Measurements from ENCODE around the gene MAN1B1.

The MAN1B1 gene

GRCh38 chr9:137073992-137074399, 12.8 kb upstream of the MAN1B1 start:
- no peak for TF ChIP-seq REST (IDR thresholded peaks at IDR 0.05; ENCODE audit: low read depth)
- no peak for TF ChIP-seq YY1 (IDR thresholded peaks at IDR 0.05; ENCODE audit: low read depth)
- TF ChIP-seq FOXM1 (IDR thresholded peaks at IDR 0.05; ENCODE audit: borderline replicate concordance, low read depth) = no peak
- no peak for TF ChIP-seq CREB1 (IDR thresholded peaks at IDR 0.05; ENCODE audit: low read depth)
- TF ChIP-seq CEBPB (IDR thresholded peaks at IDR 0.05) = no peak
- no peak for TF ChIP-seq ZBTB7A (IDR thresholded peaks at IDR 0.05; ENCODE audit: low read depth)
- TF ChIP-seq TAF1 (IDR thresholded peaks at IDR 0.05; ENCODE audit: low read depth) = no peak

GRCh38 chr9:137074657-137075274, 12.0 kb upstream of the MAN1B1 start:
- TF ChIP-seq CEBPB (IDR thresholded peaks at IDR 0.05) (no peak), EP300 (IDR thresholded peaks at IDR 0.05; ENCODE audit: borderline replicate concordance) (no peak), FOXM1 (IDR thresholded peaks at IDR 0.05; ENCODE audit: borderline replicate concordance, low read depth) (no peak), MAX (IDR thresholded peaks at IDR 0.05) (no peak), USF1 (IDR thresholded peaks at IDR 0.05) (no peak), ZBTB7A (IDR thresholded peaks at IDR 0.05; ENCODE audit: low read depth) (no peak), REST (IDR thresholded peaks at IDR 0.05; ENCODE audit: low read depth) (no peak), YY1 (IDR thresholded peaks at IDR 0.05; ENCODE audit: low read depth) (no peak), CREB1 (IDR thresholded peaks at IDR 0.05; ENCODE audit: low read depth) (no peak), TEAD4 (IDR thresholded peaks at IDR 0.05) (no peak), TCF12 (IDR thresholded peaks at IDR 0.05; ENCODE audit: low read depth) (no peak), NFIC (IDR thresholded peaks at IDR 0.05) (no peak), RAD21 (IDR thresholded peaks at IDR 0.05; ENCODE audit: low read depth) (no peak), TAF1 (IDR thresholded peaks at IDR 0.05; ENCODE audit: low read depth) (no peak)

- TF ChIP-seq FOXM1 (IDR thresholded peaks at IDR 0.05; ENCODE audit: borderline replicate concordance, low read depth) (no peak), CEBPB (IDR thresholded peaks at IDR 0.05) (peak; percentile 72)
Observed at GRCh38 chr9:137075275-137075775, 11.5 kb upstream of the MAN1B1 start.

- TF ChIP-seq REST (IDR thresholded peaks at IDR 0.05; ENCODE audit: low read depth) = no peak
- no peak for TF ChIP-seq FOXM1 (IDR thresholded peaks at IDR 0.05; ENCODE audit: borderline replicate concordance, low read depth)
- no peak for TF ChIP-seq CREB1 (IDR thresholded peaks at IDR 0.05; ENCODE audit: low read depth)
- TF ChIP-seq NFIC (IDR thresholded peaks at IDR 0.05) = no peak
- no peak for TF ChIP-seq TEAD4 (IDR thresholded peaks at IDR 0.05)
- no peak for TF ChIP-seq TCF12 (IDR thresholded peaks at IDR 0.05; ENCODE audit: low read depth)
- TF ChIP-seq YY1 (IDR thresholded peaks at IDR 0.05; ENCODE audit: low read depth) = no peak
- TF ChIP-seq EP300 (IDR thresholded peaks at IDR 0.05; ENCODE audit: borderline replicate concordance) = no peak
- TF ChIP-seq TAF1 (IDR thresholded peaks at IDR 0.05; ENCODE audit: low read depth) = no peak
- no peak for TF ChIP-seq EGR1 (IDR thresholded peaks at IDR 0.05)
- no peak for TF ChIP-seq RAD21 (IDR thresholded peaks at IDR 0.05; ENCODE audit: low read depth)
Observed at GRCh38 chr9:137076636-137077009, 10.2 kb upstream of the MAN1B1 start.

- TF ChIP-seq REST (IDR thresholded peaks at IDR 0.05; ENCODE audit: low read depth) = no peak
- TF ChIP-seq NFIC (IDR thresholded peaks at IDR 0.05) = no peak
- peak; percentile 85 for TF ChIP-seq USF1 (IDR thresholded peaks at IDR 0.05)
- peak; percentile 70; the same call in 1 of the 2 replicates for TF ChIP-seq MAX (IDR thresholded peaks at IDR 0.05)
- no peak for TF ChIP-seq FOXM1 (IDR thresholded peaks at IDR 0.05; ENCODE audit: borderline replicate concordance, low read depth)
- TF ChIP-seq EGR1 (IDR thresholded peaks at IDR 0.05) = no peak
- TF ChIP-seq TAF1 (IDR thresholded peaks at IDR 0.05; ENCODE audit: low read depth) = peak; percentile 46; the same call in 1 of the 2 replicates
- TF ChIP-seq YY1 (IDR thresholded peaks at IDR 0.05; ENCODE audit: low read depth) = peak; percentile 39; the same call in 1 of the 2 replicates
Observed at GRCh38 chr9:137077010-137077747, 9.6 kb upstream of the MAN1B1 start, which contains the start of gene UAP1L1. TSS of gene UAP1L1 (plus strand) at chr9:137077517. CDS start at chr9:137077533, 16 bp downstream.

Data from Ishikawa (cell line).